Subcutaneous adipose tissue (tissue), 4 donors: ENCODE results near the gene TNFRSF19. TPM values are rescaled to one million over a fixed set of nuclear protein-coding genes. Genes with fewer than 3 reads are reported as not detected.

Source experiments
- total RNA-seq, 4 donors: library from RNA; depleted of rRNA; stranded (reverse); fragments of >200 nt; gene quantifications; one replicate each; pipeline ENCODE4 v1.1.0, GENCODE V29; 2016
- TF ChIP-seq, protein P1 (sequence below): fragments of 450-650 bp; IDR thresholded peaks from one replicate; pipeline ENCODE4 v1.5.1; 2016; ENCODE audit warnings: low read depth, mild to moderate bottlenecking, control low read depth, antibody characterized with exemption, moderate library complexity

Gene TNFRSF19
- total RNA-seq, 4 donors from 2014 or later: 0.33 to 4.0 (median 1.3) TPM

GRCh38 chr13:23615395-23616081 lies 45.3 kb downstream of the TNFRSF19 start:
- TF ChIP-seq, protein P1, sequence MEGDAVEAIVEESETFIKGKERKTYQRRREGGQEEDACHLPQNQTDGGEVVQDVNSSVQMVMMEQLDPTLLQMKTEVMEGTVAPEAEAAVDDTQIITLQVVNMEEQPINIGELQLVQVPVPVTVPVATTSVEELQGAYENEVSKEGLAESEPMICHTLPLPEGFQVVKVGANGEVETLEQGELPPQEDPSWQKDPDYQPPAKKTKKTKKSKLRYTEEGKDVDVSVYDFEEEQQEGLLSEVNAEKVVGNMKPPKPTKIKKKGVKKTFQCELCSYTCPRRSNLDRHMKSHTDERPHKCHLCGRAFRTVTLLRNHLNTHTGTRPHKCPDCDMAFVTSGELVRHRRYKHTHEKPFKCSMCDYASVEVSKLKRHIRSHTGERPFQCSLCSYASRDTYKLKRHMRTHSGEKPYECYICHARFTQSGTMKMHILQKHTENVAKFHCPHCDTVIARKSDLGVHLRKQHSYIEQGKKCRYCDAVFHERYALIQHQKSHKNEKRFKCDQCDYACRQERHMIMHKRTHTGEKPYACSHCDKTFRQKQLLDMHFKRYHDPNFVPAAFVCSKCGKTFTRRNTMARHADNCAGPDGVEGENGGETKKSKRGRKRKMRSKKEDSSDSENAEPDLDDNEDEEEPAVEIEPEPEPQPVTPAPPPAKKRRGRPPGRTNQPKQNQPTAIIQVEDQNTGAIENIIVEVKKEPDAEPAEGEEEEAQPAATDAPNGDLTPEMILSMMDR: no peak

DNA sequence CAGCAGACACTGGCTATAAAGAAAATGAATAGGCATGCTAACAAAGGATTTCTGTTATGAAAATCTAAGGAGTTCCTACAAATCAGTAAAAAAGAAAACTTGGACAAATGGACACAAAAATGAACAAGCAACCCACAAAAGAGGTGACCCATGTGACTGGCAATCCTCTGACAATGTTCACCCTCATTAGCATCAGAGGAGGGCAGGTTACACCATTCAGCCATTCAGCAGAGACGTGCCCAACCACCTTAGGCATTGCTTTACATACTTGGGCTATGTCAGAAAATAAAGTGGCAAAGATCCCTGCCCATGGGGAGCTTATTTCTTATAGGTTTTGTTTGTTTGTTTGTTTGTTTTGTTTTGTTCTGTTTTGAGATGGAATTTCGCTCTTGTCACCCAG lies 46.0 kb downstream of the TNFRSF19 start:
- TF ChIP-seq, protein P1: no peak

DNA sequence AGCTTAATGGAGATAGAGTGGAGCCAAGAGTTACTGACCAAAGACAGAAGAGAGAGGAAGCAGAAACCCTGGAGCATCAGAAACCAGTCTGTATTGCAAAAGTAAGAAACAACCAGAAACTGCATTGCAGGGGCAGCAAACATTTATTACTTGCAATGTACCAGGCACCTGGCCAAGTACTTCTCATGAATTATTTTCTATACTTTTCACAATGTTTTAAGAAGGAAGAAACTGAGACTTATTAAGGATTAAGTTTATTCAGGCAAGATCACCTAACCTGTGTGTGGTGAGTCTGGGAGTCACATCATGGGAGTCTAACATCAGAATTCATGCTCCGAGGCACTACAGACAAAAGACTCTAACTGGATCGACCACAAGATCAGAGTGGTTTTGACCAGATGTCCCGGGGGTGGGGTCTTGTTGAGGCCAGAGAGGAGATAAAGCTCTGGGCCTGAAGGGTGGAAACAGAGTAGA lies 47.4 kb downstream of the TNFRSF19 start:
- TF ChIP-seq, protein P1: no peak

- TF ChIP-seq, protein P1: no peak
Measured at GRCh38 chr13:23618341-23618740, 48.1 kb downstream of the TNFRSF19 start.

DNA sequence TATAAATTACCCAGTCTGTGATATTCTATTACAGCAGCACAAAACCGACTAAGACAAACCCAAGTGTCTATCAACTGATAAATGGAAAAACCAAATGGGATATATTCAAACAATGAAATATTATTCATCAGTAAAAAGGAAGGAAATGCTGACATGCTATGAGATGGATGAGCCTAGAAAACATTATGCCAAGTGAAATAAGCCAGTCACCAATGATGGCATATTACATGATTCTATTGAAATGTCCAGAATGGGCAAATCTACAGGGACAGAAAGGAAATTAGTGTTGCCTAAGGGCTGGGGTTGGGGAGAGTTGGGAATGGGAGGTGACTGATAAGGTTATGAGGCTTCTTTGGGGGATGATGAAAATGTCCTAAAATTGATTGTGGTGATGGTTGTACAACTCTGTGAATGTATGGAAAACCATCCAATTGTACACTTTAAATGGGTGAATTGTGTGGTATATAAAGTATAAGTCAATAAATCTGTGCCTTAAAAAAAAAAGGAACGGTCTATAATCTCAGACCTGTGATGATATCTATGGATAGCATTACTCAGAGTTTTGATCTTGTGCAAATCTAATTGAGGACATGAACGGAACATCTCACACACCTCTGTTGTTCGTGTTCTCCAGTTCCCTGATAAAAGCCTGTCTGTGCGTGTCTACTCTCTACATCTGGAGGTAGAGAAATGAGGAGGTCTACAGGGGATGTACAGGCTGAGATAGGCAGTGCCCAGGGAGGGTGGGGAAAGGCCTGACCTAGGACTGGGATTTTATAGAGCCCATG lies 49.0 kb downstream of the TNFRSF19 start:
- TF ChIP-seq, protein P1: no peak

- TF ChIP-seq, protein P1: no peak
Measured at GRCh38 chr13:23620211-23620610, 50.0 kb downstream of the TNFRSF19 start.

GRCh38 chr13:23620613-23621315 lies 50.6 kb downstream of the TNFRSF19 start:
- TF ChIP-seq, protein P1: no peak
